PFSK-1 (cell line): ENCODE results near the gene ISYNA1.

Source experiments
- POLR2AphosphoS5 ChIP-seq: IDR thresholded peaks from 2 replicates; pipeline ENCODE4 v1.6.1; 2012; ENCODE audit warnings: low read depth, mild to moderate bottlenecking, control low read depth, low read length, moderate library complexity
- REST ChIP-seq, 2 experiments: IDR thresholded peaks; 2 replicates each; pipeline versions ENCODE4 v1.6.1 to v1.8.0; 2011 to 2012; ENCODE audit warnings: low read depth in 2 of 2, low read length in 2 of 2, control low read depth in 1 of 2, inconsistent platforms in 1 of 2, mild to moderate bottlenecking in 1 of 2, moderate library complexity in 1 of 2; ENCODE audit not compliant: insufficient read depth in 1 of 2
- TAF1 ChIP-seq: IDR thresholded peaks from 2 replicates; pipeline ENCODE4 v1.6.1; 2012; ENCODE audit warnings: low read length, control low read depth, borderline replicate concordance; ENCODE audit not compliant: insufficient read depth

DNA sequence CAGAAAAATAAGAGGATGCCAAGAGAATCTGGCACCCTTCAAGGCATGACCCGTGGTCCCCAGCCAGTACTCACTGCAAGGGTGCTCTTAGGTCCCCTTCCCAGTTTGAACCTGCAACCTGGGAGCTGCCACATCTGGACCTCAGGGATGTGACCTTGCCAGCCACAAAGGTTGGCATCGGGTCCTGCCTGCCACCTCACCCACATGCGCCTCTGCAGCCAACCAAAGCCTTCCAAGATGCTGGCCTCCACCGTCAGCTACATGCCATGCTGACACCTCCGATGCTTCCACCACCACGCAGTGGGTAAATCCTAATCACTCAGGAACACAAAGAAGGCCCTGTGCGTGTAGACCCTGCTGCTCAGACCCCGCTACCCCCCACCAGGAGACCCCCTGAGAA, 48.8 kb upstream of the ISYNA1 start:
- TF ChIP-seq POLR2AphosphoS5 (no peak), REST (IDR thresholded peaks at IDR 0.05; ENCODE audit: insufficient read depth in 1 of 2, low read depth in 2 of 2, low read length in 2 of 2) (no peak), TAF1 (no peak)
